ENCODE results near the gene IDH2. TPM values are rescaled to one million over a fixed set of nuclear protein-coding genes. Genes with fewer than 3 reads are reported as not detected.

IDH2 gene
- polyA plus RNA-seq, 3 donors, result 26.3 to 144 (median 91.9) TPM

DNA sequence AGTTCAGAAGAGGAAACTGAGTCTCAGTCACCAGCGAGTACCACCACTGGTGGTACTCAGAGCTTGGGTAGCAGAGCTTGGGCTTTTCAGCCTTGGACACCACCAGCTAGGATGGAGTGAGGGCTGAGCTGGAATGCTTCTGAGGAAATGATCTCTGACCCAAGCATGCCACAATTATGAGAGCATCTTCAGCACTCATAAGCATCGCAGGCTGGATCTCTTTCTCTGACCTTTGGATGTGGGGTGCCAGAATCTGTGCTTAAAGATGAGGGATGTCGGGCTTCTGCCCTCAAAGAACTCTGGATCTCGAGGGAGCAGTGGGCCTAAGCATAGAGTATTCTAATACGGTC, 64.8 kb downstream of the IDH2 start:
- WGBS, 3 donors, result 78 to 86% (median 85%) methylated on average over 5 of the region's 5 CpGs
- no peak overlapping the region for H3K27ac ChIP-seq (ENCODE audit: low read depth, low read length)

GRCh38 chr15:90036806-90037510, 65.3 kb downstream of the IDH2 start:
- H3K27ac ChIP-seq (ENCODE audit: low read depth, low read length), result no peak overlapping the region
- WGBS, 3 donors, result 58 to 82% (median 72%) methylated on average over 11 of the region's 11 CpGs

DNA sequence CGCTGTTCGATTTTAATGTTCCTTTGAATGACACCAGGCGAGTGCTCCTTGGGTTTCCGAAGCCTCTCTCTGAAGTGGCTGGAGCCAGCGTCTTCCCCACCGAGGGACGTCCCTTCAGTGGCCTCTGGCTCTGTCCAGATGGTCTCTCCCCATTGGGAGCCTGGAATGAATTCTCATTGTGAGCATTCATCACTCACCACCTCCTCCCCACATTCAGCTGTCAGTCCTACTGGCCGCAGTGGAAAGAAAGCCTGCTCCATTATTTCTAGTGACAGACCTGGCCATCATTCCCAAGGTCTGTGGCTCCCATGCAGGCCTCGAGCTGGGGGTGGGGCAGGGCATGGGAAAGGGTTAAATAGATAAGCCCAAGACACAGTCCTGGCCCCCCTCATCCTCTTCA, 65.9 kb downstream of the IDH2 start:
- no peak overlapping the region for H3K27ac ChIP-seq (ENCODE audit: low read depth, low read length)
- WGBS, 3 donors, result 64 to 80% (median 75%) methylated on average over 9 of the region's 9 CpGs

DNA sequence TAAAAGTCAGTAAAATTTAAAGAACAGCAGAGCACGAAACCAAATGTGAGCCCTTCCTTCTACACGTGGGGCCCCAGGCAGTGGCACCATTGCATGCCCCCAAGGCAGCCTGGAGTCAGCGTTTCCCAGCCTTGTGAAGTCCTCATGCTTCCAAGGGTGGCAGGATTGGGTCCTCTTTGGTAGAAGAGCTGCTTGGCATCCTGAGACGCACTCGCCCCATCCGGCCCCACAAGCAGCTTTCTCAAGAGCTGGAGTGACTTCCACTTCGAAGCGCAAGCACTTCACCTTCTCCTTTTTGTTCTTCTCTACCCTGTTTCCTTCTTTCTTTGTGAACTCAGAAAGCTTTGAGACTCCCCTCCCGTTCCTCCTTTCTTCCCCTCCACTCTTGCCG, 66.4 kb downstream of the IDH2 start:
- H3K27ac ChIP-seq (ENCODE audit: low read depth, low read length), result no peak overlapping the region
- 56 to 82% (median 58%) methylated on average over 10 of the region's 10 CpGs for WGBS, 3 donors

DNA sequence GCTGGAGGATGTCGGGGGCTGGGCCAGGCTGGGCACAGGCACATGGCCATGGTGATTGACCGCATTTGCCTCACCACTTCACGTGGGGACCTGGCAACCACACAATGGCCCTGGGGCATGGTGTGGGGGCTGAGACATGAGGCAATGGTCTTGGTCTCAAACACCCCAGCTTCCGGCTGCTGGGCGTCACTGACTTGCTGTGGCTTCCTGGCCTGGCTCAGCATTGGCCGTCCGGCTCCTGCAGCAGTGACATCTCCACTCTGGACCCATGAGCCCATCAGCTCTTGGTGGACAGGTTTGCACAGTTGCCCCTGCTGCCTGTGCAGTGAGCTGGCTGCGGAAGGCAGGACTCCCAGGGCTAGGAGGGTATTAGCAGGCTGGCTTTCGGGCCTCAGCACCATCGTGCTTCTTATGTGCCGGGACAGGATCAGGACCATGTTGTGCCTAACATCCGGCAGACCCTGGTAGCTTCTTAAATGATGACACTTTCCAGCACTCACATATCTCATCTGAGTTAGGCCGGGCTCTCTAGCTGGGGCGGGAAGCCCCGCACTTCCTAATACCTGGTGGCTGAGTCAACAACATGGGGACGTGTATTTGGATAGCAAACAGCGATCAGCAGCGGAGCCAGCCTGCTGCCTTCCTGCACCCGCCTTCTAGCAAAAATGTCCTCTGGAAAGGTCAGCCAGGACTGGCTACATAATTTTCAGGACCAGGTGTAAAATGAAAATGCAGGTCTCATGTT, 67.0 kb downstream of the IDH2 start:
- H3K27ac ChIP-seq (ENCODE audit: low read depth, low read length), result peak overlapping the region; percentile 63
- WGBS, 3 donors, result 51 to 60% (median 57%) methylated on average over 19 of the region's 19 CpGs

GRCh38 chr15:90033448-90033847, 68.8 kb downstream of the IDH2 start:
- 58 to 72% (median 64%) methylated on average over 6 of the region's 6 CpGs for WGBS, 3 donors
- no peak overlapping the region for H3K27ac ChIP-seq (ENCODE audit: low read depth, low read length)

Other genes with a start within 250 kb of the IDH2 start
- gene AP3S2, start 208.5 kb downstream of the IDH2 start, polyA plus RNA-seq, result 10 to 100 TPM; 14.2 to 34.0 (median 29.2) TPM
- gene ARPIN, start 189.5 kb downstream of the IDH2 start, polyA plus RNA-seq, result 10 to 100 TPM in 2 of 3 donors, 1 to 10 TPM in 1; 9.0 to 24.0 (median 18.8) TPM
- gene ZNF710, start 101.1 kb downstream of the IDH2 start, polyA plus RNA-seq, result 10 to 100 TPM in 1 of 3 donors, 1 to 10 TPM in 2; 4.5 to 75.8 (median 4.9) TPM
- gene SEMA4B, start 98.9 kb upstream of the IDH2 start, polyA plus RNA-seq, result 10 to 100 TPM in 2 of 3 donors, 1 to 10 TPM in 1; 4.7 to 39.1 (median 23.3) TPM
- gene CIB1, start 131.5 kb upstream of the IDH2 start, polyA plus RNA-seq, result 100 to 1,000 TPM; 105 to 188 (median 112) TPM
- gene GDPGP1, start 131.7 kb upstream of the IDH2 start, polyA plus RNA-seq, result 1 to 10 TPM; 2.6 to 3.7 (median 2.8) TPM
- gene TTLL13, start 147.1 kb upstream of the IDH2 start, polyA plus RNA-seq, result under 1 TPM in 1 of 3 donors, not detected in 2; 0.08 TPM
- gene NGRN, start 163.2 kb upstream of the IDH2 start, polyA plus RNA-seq, result 10 to 100 TPM; 25.0 to 91.9 (median 64.1) TPM
- gene ZNF774, start 249.8 kb upstream of the IDH2 start, polyA plus RNA-seq, result 1 to 10 TPM in 1 of 3 donors, under 1 TPM in 1, not detected in 1; 0.24 to 1.1 TPM

Data from adipose tissue (tissue), 3 donors.